ENCODE results near the gene SDC4.

SDC4 gene, protein sequence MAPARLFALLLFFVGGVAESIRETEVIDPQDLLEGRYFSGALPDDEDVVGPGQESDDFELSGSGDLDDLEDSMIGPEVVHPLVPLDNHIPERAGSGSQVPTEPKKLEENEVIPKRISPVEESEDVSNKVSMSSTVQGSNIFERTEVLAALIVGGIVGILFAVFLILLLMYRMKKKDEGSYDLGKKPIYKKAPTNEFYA

DNA sequence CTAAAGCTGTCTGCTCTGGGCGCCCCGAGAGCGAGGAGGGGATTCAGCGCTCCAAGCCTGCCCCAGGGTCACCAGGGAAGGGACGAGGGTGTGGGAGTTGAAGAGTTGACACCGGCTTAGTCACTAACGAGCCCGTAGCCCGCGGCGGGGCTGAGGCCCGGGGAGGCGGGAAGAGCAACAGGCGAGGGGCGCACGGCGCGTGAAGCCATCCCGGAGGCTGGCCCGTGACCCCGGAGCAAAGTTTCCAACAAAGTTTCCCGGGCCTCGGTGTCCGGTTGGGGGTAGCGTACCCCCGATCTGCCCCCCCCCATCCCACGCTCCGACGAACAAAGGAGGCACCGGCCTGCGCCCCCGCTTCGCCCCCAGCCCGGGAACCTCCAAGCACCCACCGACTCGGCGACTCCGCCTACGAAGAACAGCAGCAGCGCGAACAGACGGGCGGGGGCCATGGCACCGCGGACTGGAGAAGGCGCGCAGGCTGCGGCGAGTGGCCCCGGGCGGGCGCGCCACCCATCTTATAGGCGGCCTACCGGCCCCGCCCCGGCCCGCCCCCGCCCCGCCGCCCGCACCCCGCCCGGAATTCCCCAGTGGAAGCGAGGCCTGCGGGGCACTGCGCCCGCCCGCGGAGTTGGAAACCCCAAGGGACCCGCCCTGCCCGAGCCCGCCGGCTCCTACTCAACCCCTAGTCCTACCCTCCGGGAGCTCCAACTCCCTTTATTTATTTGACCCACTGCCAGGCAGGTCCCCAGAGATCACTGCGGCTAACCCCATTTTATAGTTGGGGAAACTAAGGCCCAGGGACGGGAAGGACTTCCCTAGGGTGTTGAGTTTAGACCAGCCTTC, at the start of gene SDC4:
TSS of gene SDC4 (minus strand) at position 489 of the 843 bp plus-strand sequence. CDS start at position 449, 40 bp downstream.
- DNase-seq: peak; percentile 48

GRCh38 chr20:45395114-45395415, 46.8 kb upstream of the SDC4 start:
- no peak for DNase-seq

DNA sequence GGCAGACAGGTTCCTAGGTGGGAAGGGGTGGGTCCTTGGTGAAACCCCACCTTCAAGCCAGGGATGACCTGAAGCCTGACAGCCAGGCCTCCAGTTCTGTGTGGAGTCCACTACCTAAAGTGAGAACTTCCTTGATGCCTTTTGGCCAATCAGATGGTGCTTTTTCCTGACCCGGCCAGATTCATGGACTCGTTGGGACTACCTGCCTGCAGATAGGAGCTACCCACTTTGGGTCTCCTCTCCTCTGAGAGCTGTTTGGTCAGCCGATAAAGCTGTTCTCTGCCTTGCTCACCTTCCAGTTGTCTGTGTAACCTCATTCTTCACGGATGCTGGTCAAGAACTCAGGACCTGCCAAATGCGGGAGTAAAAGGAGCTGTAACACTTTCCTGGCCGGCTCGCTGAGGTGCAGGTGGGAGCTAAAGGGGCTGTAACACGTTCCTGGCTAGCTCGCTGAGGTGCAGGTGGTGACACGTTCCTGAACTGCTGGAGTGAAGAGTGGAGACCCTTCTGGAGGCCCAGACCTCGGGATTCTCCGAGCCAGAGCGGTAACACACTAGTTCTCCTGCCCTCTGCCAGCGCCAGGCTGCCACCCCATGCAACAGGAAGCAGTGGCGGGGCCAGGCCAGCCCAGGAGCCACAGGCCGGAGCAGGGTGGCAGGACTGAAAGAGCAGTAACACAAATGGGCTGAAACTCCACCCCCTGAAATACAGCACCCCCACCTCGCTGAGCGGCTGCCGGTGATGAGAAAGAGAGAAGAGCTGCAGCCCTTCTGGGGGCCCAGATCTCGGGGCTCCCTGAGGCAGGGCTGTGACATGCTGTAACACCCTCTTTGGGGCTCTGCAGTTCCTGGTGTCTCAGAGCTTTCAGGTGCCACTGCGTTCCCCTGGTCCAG, 46.2 kb upstream of the SDC4 start:
- no peak for DNase-seq

DNA sequence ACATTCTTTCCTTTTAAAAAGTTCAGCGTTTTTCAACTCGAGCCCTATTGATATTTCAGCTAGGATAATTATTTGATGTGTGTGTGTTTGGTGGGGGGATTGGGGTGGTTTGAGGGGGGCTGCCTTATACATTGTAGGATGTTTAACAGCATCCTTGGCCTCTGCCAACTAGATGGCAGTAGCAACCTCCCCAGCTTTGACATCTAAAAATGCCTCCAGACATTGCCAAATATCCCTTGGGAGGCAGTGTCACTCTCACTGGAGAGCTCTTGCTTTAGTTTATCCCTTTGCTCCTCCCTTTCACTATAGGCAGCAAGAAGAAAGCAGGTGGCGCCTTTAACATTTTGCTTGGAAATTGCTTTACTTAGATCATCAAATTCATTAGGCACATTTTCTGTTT, 44.5 kb upstream of the SDC4 start:
- no peak for DNase-seq

DNA sequence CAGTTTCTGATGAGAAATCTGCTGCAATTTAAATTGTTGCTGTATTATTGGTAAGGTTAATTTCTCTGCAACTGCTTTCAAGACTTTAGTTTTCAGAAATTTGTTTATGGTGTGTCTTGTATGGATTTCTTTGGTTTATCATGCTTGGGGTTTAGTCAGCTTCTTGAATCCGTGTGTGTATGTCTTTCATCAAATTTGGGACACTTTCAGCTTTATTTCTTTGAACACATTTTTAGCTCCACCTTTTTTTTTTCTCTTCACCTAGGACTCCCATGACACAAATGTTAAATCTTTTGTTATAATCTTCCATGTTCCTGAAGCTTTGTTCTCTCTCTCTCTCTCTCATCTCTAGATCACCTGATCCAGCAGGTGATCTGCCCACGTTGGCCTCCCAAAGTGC, 43.3 kb upstream of the SDC4 start:
- DNase-seq: no peak

- no peak for DNase-seq
Measured at GRCh38 chr20:45390931-45391330, 42.7 kb upstream of the SDC4 start.

DNA sequence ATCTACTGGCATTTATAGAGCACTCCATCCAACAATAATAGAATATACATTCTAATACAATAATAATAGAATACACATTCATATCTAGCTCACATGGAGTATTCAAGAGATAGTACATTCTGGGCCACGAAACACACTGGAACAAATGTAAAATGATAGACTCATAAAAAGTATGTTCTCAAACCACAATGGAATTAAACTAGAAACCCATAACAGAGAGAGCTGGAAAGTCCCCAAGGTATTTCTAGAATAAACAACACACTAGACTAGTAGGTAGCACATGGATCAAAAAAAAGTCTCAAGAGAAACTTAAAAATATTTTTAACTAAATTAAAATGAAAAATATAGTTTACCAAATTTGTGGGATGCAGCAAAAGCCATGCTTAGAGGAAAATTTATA, 39.0 kb upstream of the SDC4 start:
- DNase-seq: no peak

GRCh38 chr20:45378191-45378590, 30.0 kb upstream of the SDC4 start, which contains the start of gene TP53TG5:
Gene TP53TG5, minus strand, starts transcription at chr20:45378325. Its CDS starts 89 bp downstream, at chr20:45378236.
- DNase-seq: no peak

DNA sequence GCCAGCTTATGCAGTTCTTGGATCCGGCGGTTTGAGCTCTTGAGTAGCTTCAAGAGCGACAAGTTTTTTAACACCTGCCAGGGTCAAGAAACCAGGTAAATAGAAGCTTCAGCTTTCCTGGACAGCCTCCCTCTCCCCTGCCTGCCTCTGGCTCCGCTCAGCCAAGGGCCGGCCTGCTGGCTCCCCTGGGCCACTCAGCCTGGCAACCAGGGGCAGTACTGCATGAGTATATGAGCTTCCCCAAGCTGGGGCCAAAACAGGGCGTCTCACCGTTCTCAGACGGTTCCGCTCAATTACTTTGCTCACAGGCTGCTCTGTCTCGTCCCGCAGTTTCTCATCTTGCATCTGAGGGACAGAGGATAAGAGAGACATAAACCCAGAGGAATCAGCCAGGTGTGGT, 29.0 kb upstream of the SDC4 start:
- DNase-seq: no peak

DNA sequence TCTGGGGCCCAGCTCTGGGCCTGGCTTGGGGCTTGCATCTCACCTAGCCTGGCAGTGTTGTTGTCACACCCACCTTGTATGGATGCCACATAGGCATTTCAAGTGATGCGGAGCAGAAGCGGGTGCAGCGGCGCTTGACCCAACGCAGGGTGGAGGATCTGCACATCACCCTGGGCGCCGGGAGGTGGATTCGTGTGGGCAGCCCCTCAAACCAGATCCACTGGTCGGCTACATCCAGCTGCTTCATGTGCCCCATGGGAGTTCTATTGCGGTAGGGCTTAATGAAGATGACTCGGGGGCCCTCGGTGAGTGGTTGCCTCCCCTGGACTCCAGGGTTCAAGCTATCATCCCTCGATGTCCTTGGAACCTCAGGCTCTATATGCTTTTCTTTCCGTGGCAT, 26.7 kb upstream of the SDC4 start:
- DNase-seq: no peak

DNA sequence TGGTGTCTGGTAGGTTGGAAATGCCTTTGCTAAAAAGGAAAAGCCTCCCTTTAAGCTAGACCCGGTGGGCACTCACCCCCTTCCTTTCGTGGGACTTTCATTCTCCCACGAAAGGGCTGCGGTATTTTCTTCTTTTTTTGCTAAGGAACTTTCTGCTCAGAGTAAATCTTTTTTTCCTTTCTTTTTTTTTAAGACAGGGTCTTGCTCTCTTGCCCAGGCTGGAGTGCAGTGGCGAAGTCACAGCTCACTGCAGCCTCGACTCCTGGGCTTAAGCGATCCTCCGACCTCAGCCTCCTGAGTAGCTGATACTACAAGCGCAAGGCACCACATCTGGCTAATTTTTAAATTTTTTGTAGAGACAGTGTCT, 25.9 kb upstream of the SDC4 start:
- no peak for DNase-seq

DNA sequence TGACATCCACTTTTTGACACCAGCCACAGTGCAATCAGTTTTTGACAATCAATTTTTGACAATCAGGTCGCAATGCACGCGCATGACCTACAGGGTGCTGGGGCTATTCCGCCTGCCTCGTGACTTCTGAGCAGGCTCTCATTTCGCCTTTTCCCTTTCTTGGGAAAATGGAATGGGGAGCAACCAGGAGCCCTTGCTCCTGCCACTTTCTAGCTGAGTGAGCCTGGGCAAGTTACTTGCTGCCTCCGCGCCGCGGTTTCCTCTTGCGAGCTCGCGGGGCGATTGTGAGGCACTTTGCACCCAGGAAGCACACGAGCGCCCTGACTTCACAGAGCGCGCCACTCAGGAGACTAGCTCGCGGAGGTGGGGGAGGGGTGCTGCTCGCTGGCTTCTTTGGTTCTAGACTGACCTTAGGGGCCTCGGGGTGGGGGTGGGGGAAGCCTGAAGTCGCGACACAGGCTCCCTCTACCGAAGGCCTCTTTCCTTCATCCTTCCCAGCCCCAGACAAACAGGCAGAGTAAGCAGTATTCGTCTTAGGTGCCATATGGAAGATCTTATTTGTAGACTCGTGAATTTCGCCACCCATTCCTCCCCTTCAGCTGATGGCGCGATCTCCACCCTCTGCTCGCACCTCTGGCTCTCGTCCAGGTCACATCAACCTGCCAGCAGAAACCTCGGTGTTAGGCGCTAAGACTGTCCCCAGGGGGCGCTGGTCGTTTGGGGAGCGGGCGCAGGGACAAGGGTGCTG, 25.3 kb upstream of the SDC4 start:
- peak; percentile 93 for DNase-seq

DNA sequence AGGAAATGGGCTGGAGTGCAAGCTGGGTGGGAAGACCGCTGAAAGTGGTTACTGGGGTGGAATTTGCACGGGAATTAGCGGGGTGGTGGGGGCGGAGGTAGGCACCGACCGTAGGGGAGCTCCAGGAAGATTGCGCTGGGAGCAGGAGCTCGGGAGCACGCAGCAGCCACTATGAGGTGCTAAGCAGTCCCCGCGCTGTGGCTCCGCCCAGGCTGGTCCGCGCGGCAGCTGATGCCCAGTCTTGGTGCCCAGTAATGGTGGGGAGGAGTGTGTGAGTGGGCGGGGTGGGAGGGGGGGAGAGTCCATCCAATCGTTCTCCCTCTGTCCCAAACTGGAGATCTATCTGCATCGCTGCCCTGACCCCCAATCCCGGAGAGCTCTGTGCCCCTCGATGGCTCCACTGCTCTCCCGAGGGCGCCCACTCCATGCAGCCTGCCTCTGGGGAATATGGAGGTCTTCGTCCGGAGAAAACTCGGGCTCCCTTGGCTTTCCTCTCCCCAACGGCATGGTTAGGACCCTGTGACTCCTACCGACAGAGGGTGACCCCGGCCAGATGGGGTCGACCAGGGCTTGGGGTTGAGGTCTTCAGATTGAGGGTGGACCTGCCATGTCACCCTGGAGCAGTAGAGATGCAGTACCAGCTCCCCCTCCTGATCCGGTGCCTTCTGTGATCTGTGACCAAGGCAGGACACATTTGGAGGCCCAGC, 24.6 kb upstream of the SDC4 start:
- no peak for DNase-seq

GRCh38 chr20:45372241-45372640, 24.0 kb upstream of the SDC4 start:
- no peak for DNase-seq

DNA sequence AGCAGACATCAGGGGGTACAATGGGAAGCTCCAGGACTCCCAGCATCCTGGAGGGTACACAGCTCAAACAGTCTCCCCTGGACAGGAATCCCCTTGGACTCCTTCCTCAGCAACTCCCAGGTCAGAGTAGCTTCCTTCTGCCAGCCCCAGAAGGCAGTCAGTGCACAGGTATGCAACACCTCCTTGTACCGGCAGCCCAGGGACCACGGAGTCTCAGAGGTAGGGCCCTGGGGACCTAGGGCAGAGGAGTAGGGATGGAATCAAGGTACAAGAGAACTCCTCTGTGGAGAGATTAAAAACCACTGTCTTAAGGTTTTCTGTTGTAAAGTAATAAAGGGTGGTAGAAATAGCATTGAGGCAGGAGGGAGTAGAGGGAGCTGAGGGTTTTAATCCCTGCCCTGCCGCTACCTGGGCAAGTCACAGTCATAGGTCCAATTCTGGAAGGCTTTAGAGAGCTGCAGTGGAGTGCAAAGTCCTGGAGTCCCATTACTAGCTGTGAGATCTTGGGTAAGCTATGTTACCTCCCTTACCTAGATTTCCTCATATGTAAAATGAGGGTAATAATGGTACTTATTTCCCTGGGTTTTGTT, 22.4 kb upstream of the SDC4 start:
- DNase-seq: no peak

GRCh38 chr20:45368221-45368980, 20.2 kb upstream of the SDC4 start:
- no peak for DNase-seq

DNA sequence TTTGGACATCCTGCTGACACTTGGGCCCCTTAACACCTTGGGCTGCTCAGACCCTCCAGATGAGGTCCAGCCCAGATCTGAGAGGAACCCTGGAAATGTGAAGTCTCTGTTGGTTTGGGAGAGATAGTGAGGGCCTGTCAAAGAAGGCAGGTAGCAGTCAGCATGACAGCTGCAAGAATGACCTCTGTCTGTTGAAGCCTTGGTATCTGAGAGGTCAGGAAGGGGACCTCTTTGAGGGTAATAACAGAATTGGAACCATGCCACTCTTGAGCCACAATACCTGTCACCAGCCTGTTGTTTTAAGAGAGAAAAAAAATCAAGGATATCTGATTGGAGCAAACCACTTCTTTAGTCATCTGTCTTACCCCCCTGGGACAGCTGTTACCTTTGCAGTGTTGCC, 18.9 kb upstream of the SDC4 start:
- DNase-seq: no peak

DNA sequence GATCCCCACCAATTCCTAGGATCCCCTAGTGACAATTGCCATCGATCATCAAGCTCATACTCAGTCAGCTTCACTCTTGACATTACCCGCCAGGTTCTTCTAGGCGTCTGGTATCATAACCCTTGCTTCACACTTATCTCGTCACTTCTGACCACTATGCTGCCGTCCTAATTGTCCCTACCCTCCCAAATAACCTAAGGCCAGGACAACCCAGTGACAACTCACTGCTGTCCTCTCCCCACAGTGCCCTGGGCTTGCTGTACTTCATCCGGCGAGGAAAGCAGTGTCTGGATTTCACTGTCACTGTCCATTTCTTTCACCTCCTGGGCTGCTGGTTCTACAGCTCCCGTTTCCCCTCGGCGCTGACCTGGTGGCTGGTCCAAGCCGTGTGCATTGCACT, 18.4 kb upstream of the SDC4 start:
- no peak for DNase-seq

- no peak for DNase-seq
Measured at GRCh38 chr20:45366192-45366591, 18.0 kb upstream of the SDC4 start.

DNA sequence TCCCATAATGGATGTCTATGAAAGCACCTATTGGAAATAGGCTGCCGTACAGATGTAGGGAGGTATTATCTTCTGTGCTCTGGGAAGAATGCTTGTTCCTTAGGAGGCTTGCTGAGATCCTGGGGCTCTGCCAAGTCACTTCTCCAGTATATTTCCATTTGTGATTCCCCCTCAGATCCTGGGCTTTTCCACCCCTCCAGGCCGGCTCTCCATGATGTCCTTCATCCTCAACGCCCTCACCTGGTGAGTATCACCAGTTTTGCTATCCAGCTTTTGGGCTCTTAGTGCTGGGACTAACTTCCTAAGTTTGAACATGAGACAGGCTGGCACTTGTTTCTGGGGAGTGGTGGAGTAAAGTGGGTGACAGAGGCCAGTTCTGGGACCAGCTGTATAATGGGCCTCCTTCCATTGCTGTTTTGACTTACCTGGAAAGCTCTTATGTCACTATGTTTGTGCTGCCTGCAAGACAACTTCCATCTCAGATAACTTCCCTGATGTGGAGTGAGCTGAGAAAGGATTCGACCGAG, 17.3 kb upstream of the SDC4 start:
- DNase-seq: no peak

Data from hematopoietic multipotent progenitor cell treated with erythropoietin and hydrocortisone succinate and interleukin-3 and kit ligand, for 8 days (in vitro differentiated cells).